HT1080 (cell line): Measurements from ENCODE around the gene MRPL44. TPM values are rescaled to one million over a fixed set of nuclear protein-coding genes. Genes with fewer than 3 reads are reported as not detected.
A peak's percentile ranks its signal among the peaks of the same experiment; 100 is the strongest.

Source experiments
- DNase-seq: peaks from one replicate; pipeline ENCODE4 v3.0.0-alpha.2; 2015; ENCODE audit warnings: low read depth
- polyA plus RNA-seq, 2 experiments: library from polyadenylated mRNA; depleted of rRNA; stranded (reverse); fragments of >200 nt; gene quantifications; 2 replicates each; pipeline ENCODE4 v1.2.3, GENCODE V29; 2015
- total RNA-seq: library from RNA; depleted of rRNA; stranded (reverse); fragments of >200 nt; shearing (Covaris generic); gene quantifications from 2 replicates; pipeline ENCODE4 v1.2.3, GENCODE V29; 2014; rRNA removed

Gene MRPL44
- 44.6 and 47.8 TPM in 2 replicates for total RNA-seq
- polyA plus RNA-seq (2015; cell fraction: cytosol; rRNA removed), result 44.1 and 49.9 TPM in 2 replicates
- polyA plus RNA-seq (2015; cell fraction: nucleus; rRNA removed), result 43.3 and 47.7 TPM in 2 replicates

GRCh38 chr2:223957092-223957851, at the start of gene MRPL44:
MRPL44 (plus strand) TSS chr2:223957463; CDS start chr2:223957473, 10 bp downstream.
- DNase-seq, result peak; percentile 90

DNA sequence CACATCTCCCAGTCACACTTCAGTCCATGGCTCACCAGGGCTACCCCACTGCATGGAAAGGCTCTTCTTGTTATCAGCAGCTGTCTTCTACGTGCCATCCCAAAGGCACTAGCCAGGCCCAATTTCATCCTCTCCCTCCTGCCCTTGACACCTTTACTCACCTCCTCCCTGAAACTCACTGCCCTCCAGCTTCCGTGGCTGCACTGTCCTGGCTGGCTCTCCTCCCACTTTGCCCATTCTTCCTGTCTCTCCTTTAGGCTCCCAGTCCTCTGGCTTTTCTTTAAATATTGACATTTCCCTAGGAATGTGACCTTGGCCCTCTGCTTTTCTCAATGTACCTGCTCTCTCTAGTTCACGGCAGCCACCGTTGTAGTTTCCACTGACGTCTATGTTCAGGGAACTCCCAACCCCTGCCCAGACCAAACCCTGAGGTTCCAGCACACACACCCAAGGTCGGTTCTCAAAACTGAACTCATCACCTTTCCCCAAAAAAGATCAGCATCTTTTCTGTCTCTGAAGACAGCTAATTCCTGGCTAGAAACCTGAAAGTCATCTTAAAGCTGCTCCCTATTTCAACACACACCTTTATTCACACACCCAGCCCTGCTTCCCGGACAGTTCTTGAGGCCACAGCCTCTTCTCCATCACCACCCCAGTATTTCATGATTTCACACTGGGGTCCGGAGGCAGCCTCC, 48.8 kb upstream of the MRPL44 start:
- DNase-seq, result no peak

DNA sequence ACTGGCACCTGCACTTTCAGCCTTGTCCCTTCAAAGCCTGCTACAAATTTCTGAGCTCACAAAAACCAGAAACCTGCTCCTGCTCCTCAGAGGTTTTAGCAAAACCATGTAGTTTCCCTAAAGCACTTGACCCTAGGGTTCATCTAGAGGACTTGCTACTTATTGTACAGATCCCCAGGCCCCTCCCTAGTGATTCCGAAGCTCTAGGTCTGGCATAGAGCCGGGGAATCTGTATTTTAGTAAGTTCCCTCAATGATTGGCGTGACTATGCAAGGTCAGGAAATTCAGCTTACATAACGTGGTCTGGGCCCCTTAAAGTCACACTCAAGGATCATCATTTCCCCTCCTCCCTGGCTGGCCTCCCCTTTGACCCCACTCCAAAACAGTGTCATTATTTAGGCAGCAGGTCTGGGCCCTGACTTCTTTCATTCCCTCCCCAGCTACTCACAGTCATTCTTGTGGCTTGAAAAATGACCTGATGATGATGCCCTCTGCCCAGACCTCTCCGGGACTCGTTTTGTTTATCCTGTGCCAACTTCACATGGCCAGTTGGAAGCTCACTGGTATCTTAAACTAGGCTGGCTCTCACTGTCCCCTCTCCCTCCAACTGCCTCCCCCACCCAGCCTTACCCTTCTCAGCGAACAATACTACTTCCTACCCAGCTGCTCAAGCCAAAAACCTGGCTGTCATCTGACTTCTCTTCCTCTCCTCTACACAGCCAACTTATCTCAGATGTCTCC, 48.1 kb upstream of the MRPL44 start:
- no peak for DNase-seq

DNA sequence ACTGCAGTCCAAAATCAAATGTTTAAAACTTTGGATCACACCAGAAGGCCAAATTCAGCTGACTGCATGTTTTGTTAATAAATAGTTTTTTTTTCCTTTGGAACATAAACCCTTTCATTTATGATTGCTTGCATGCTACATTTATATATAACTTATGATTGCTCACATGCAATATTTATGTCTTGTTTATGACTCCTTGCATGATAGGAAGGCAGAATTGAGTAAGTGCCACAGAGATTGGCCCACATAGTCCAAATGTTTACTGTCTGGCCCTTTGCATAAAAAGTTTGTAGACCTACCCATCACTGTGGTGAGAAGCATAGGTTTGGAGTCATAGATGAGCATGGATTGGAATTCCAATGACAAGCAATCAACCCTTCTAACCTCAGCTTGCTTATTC, 42.9 kb upstream of the MRPL44 start:
- DNase-seq, result no peak

DNA sequence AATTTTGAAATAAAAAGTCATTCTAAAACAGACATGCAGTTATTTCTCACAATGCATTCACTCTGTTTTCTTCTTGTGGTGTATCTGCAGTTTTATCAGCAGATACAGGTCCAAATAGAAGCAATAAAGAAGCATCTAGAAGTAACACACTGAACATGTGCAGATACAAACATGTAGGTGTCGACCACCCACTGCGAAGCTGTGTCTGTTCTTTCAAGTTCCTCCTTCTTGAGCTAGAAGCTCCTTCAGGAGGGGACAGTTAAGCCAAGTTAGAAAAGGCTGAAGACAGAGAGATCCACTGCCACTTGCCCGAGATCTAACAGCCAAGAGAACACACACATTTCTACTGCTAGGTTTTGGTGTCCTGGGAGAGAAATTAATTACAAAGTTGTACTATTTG, 42.2 kb upstream of the MRPL44 start:
- no peak for DNase-seq

DNA sequence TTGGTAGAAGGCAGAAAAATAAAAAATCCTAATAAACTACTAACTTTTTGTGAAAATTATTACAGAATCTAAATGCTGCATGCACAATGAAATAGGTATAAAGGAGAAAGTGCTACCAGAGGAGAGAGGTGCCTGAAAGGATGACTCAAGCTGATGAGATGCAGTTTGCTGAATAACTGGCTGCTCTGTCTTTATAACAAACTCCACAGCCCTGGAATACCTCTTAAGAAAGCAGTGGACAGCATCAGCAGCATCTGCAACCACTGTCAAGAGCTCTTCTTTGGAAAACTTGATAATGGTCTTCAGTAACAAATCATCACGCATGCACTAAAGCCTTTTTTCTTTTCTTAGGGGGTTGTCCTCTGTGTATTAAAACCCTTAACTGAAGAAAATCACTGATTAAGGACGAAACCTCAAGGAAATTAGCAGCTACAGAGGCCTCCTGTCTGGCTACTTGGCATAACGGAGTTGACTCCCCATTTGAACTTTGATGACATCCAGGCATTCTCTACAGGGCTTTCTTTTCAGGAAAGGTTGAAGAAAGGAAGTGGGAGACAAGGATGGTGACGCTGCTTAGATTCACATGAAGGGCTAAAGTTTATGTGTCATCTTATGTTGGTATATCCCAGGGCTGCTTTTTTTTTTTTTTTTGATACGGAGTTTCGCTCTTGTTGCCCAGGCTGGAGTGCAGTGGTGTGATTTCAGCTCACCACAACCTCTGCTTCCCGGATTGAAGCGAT, 40.9 kb upstream of the MRPL44 start:
- DNase-seq, result no peak

- no peak for DNase-seq
Observed at GRCh38 chr2:223918671-223919134, 38.6 kb upstream of the MRPL44 start.

GRCh38 chr2:223920109-223920508, 37.2 kb upstream of the MRPL44 start:
- DNase-seq, result no peak

- no peak for DNase-seq
Observed at GRCh38 chr2:223921204-223921603, 36.1 kb upstream of the MRPL44 start.

GRCh38 chr2:223922308-223922707, 35.0 kb upstream of the MRPL44 start:
- DNase-seq, result no peak

GRCh38 chr2:223923976-223924375, 33.3 kb upstream of the MRPL44 start:
- DNase-seq, result no peak

- no peak for DNase-seq
Observed at GRCh38 chr2:223925106-223925505, 32.2 kb upstream of the MRPL44 start.

- DNase-seq, result no peak
Observed at GRCh38 chr2:223928113-223929006, 28.9 kb upstream of the MRPL44 start.

GRCh38 chr2:223929571-223930102, 27.6 kb upstream of the MRPL44 start:
- no peak for DNase-seq

DNA sequence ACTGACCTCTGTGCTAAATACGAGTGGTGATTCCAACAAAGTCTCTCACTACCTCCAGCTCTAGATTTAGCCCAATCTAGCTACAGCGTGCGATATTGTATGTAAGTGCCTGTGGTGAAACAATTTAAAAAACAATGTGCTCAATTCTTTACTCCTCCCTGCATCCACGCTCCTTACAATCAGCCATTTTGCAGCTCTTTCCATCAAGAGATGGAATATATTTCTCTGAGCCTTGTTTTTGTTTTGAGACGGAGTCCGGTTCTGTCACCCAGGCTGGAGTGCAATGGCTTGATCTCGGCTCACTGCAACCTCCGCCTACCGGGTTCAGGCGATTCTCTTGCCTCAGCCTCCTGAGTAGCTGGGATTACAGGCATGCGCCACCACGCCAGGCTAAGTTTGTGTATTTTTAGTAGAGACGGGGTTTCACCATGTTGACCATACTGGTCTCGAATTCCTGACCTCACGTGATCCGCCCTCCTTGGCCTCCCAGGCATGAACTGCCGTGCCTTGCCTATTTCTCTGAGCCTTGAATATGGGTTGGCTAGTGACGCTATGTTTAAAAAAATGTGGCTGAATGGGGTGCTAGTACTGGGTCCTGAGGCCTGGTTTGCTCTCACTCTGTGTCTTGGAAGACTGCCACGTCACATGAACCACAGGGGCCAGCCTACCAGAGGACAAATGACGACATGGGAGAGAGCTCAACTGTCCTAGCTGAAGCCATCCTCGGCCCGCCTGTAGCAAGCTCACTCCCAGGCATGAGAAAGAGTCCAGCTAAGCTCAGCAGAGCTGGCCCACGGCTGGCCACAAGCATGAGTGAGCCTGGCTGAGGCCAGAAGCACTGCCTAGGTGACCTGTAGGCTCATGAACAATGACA, 26.9 kb upstream of the MRPL44 start:
- DNase-seq, result no peak

DNA sequence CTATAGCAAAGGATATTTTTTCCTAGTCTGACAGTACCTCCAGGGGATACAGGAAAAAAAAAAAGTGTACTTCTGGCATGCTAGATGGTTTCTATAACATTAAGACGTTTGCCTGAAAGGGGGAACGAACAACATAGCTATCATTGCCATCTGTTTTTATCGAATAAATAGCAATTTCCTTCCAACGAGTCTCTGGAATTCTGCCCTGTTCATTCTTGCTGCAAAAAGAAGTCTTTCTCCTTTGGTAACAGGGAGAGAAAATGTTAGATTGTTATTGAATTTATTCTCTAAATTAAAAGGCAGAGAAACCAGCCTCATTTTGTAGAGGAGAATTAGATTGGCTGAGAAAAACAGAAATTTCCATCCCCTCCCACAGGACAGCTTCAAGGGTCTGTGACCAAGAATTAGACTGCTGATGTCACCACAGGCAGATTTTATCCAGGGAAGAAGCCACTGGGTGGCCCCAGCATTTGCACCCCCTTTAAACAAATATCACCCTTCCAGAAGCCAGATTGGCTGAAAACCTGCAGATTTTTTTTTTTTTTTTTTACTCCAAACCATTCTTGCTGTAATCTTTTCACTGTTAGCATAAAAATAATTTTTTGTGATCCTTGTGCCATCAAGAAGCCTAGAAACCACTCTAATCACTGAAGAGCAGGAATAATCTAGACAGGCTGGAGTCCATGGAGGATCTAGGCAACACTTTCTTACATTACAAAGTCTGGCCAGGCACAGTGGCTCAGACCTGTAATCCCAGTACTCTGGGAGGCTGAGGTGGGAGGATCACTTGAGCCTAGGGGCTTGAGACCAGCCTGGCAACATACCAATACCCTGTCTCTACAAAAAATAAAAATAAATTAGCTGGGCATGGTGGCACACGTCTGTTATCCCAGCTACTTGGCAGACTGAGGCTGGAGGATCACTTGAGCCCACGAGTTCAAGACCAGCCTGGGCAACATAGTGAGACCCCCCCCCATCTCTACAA, 24.2 kb upstream of the MRPL44 start:
- no peak for DNase-seq

DNA sequence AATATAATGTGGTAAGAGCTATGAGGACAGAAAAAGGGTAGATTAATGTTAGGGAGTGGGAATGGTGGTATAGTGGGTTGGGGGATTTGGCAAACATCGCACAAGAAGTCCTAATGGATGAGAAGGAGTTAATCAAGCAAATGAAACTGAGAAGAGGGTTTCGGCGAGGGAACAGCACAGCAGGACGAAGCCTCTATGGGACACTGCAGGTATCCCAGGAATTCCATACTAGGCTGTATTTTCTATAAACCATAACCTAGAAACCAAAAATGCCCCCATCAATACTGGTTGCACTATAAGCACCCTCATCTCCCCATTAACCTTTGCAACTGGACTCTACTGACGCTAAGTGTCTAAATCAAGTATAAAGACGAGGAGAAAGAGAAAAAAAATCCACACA, 22.4 kb upstream of the MRPL44 start:
- no peak for DNase-seq
